ENCODE results near the gene NCCRP1. TPM values are rescaled to one million over a fixed set of nuclear protein-coding genes. Genes with fewer than 3 reads are reported as not detected.

Gene NCCRP1
- total RNA-seq, 3 donors from 2014 or later: 0.66 to 2.9 TPM; not detected in 1

GRCh38 chr19:39150807-39151600 lies 45.8 kb upstream of the NCCRP1 start:
- H3K27ac ChIP-seq: no peak overlapping the region
- intact Hi-C loops (cut with DNase I; ENCODE audit: low total_unique reads): no loop called here
- H3K9me3 ChIP-seq: no peaks in the 10 kb centered on the region
- TF ChIP-seq POLR2A (IDR thresholded peaks at IDR 0.05) (no peak), POLR2AphosphoS5 (IDR thresholded peaks at IDR 0.05) (no peak), CTCF (IDR thresholded peaks at IDR 0.05) (no peak)
- peaks cover 15 to 22% of the 10 kb centered on the region in 2 donors for H3K4me1 ChIP-seq
- no peaks in the 10 kb centered on the region for H3K27me3 ChIP-seq
- H3K4me3 ChIP-seq: no peak overlapping the region
- no peaks in the 10 kb centered on the region for H3K36me3 ChIP-seq
- no peak for DNase-seq (ENCODE audit: low spot score in 2 of 2)

GRCh38 chr19:39152066-39152465 lies 44.7 kb upstream of the NCCRP1 start:
- DNase-seq (ENCODE audit: low spot score in 2 of 2): no peak
- Histone ChIP-seq H3K4me3 (no peak overlapping the region), H3K4me1 (peaks cover 26 to 33% of the 10 kb centered on the region in 2 donors), H3K27me3 (no peaks in the 10 kb centered on the region), H3K9me3 (no peaks in the 10 kb centered on the region), H3K36me3 (no peaks in the 10 kb centered on the region), H3K27ac (no peak overlapping the region)
- TF ChIP-seq POLR2AphosphoS5 (IDR thresholded peaks at IDR 0.05) (no peak), POLR2A (IDR thresholded peaks at IDR 0.05) (no peak), CTCF (IDR thresholded peaks at IDR 0.05) (no peak)
- intact Hi-C loops (cut with DNase I; ENCODE audit: low total_unique reads): no loop called here

- peaks cover 31 to 48% of the 10 kb centered on the region in 2 donors for H3K4me1 ChIP-seq
- no peaks in the 10 kb centered on the region for H3K9me3 ChIP-seq
- TF ChIP-seq POLR2AphosphoS5 (IDR thresholded peaks at IDR 0.05): peak in 1 of 3 donors; percentile 31
- no peak for TF ChIP-seq CTCF (IDR thresholded peaks at IDR 0.05)
- no peaks in the 10 kb centered on the region for H3K27me3 ChIP-seq
- peak in 1 of 2 donors; percentile 40 for DNase-seq (ENCODE audit: low spot score in 2 of 2)
- intact Hi-C loops (cut with DNase I; ENCODE audit: low total_unique reads): no loop called here
- H3K36me3 ChIP-seq: no peaks in the 10 kb centered on the region
- H3K4me3 ChIP-seq: peak overlapping the region in 2 of 3 donors; percentile 6 to 46
- H3K27ac ChIP-seq: peak overlapping the region; percentile 84
Observed at GRCh38 chr19:39154100-39154628, 42.6 kb upstream of the NCCRP1 start.

GRCh38 chr19:39154629-39155100 lies 42.1 kb upstream of the NCCRP1 start:
- Histone ChIP-seq H3K27ac (peak overlapping the region; percentile 84), H3K4me1 (peaks cover 32 to 53% of the 10 kb centered on the region in 2 donors)
- peak; percentile 85 to 92 for DNase-seq (ENCODE audit: low spot score in 2 of 2)

More at GRCh38 chr19:39154629-39155100, 42.1 kb upstream of the NCCRP1 start:
- Histone ChIP-seq H3K36me3 (no peaks in the 10 kb centered on the region), H3K9me3 (no peaks in the 10 kb centered on the region), H3K27me3 (no peaks in the 10 kb centered on the region), H3K4me3 (peak overlapping the region in 2 of 3 donors; percentile 6 to 46)
- intact Hi-C loops (cut with DNase I; ENCODE audit: low total_unique reads): no loop called here
- no peak for TF ChIP-seq POLR2AphosphoS5 (IDR thresholded peaks at IDR 0.05)
- TF ChIP-seq POLR2A (IDR thresholded peaks at IDR 0.05): no peak
- TF ChIP-seq CTCF (IDR thresholded peaks at IDR 0.05): peak in 1 of 3 donors; percentile 42
